ENCODE measurements around the gene HTATSF1. TPM values are rescaled to one million over a fixed set of nuclear protein-coding genes. Genes with fewer than 3 reads are reported as not detected.

HTATSF1 gene
- total and polyA plus RNA-seq, 2 donors (not counting 1 experiment from before 2014, with no cell fraction given) = 1.0 to 18.7 TPM

GRCh38 chrX:136480383-136480782 lies 17.0 kb upstream of the HTATSF1 start:
- DNase-seq (no peak), ATAC-seq (ENCODE audit: low read depth) (no peak)
- Mint-ChIP-seq H3K9me3 (ENCODE audit: insufficient read depth) (no peaks in the 10 kb centered on the region), H3K27me3 (peaks cover 13% of the 10 kb centered on the region), H3K4me3 (no peak overlapping the region), H3K27ac (no peak overlapping the region), H3K4me1 (no peaks in the 10 kb centered on the region)
- H3K4me2 ChIP-seq (replicated peaks; ENCODE audit: low read depth, low read length, poor library complexity, severe bottlenecking) = no peak overlapping the region
- 90% methylated on average over 2 of the region's 4 CpGs for WGBS (ENCODE audit: insufficient coverage)
- H4K20me1 ChIP-seq (ENCODE audit: control insufficient read depth, insufficient read depth, low read length, poor library complexity, severe bottlenecking) = no peaks in the 10 kb centered on the region
- TF ChIP-seq CTCF (IDR thresholded peaks at IDR 0.05) = no peak
- TF ChIP-seq EZH2 (IDR thresholded peaks at IDR 0.05; ENCODE audit: borderline replicate concordance, insufficient read depth, low read depth, low read length, poor library complexity, severe bottlenecking) = no peak
- H3K9me3 ChIP-seq (ENCODE audit: control extremely low read depth in 1 of 3, control insufficient read depth in 2 of 3, insufficient read depth in 1 of 3, low read length in 2 of 3) = no peaks in the 10 kb centered on the region
- CTCF ChIA-PET = no interaction called here
- POLR2A ChIA-PET = no interaction called here
- H3K27me3 ChIP-seq (replicated peaks in 1 of 4; ENCODE audit: control extremely low read depth in 1 of 4, control insufficient read depth in 3 of 4, insufficient read depth in 4 of 4, low read length in 3 of 4) = peaks cover 0 to 4% (median 0%) of the 10 kb centered on the region in 4 experiments
- intact Hi-C loops (cut with micrococcal nuclease) = no loop called here
- H3K36me3 ChIP-seq (replicated peaks in 1 of 2; ENCODE audit: control extremely low read depth in 1 of 2, control insufficient read depth in 1 of 2, extremely low read depth in 1 of 2, insufficient read depth in 2 of 2, low read length in 1 of 2) = no peaks in the 10 kb centered on the region
- no peaks in the 10 kb centered on the region for H3K79me2 ChIP-seq (ENCODE audit: control insufficient read depth, insufficient read depth, low read length)
- no peak overlapping the region for H2AFZ ChIP-seq (ENCODE audit: insufficient read depth, low read depth, low read length, poor library complexity, severe bottlenecking)
- no peak overlapping the region for H3K27ac ChIP-seq (ENCODE audit: low read length in 2 of 2)
- H3K4me3 ChIP-seq (ENCODE audit: control extremely low read depth in 1 of 5, extremely low read depth in 1 of 5, insufficient read depth in 1 of 5, low read depth in 2 of 5, low read length in 4 of 5) = no peak overlapping the region
- no peaks in the 10 kb centered on the region for H3K4me1 ChIP-seq (ENCODE audit: control insufficient read depth in 2 of 2, insufficient read depth in 2 of 2, low read length in 2 of 2)
- no peak overlapping the region for H3K9ac ChIP-seq (ENCODE audit: low read length)

GRCh38 chrX:136487647-136488046 lies 9.7 kb upstream of the HTATSF1 start, which contains the start of gene BRS3:
Gene BRS3 (plus strand): TSS chrX:136487947. CDS start chrX:136488115, 168 bp downstream.
- Mint-ChIP-seq H3K4me1 (peaks cover 3% of the 10 kb centered on the region), H3K27me3 (peaks cover 40% of the 10 kb centered on the region), H3K27ac (no peak within 1 kb of the TSS), H3K4me3 (no peak within 1 kb of the TSS), H3K9me3 (ENCODE audit: insufficient read depth) (no peaks in the 10 kb centered on the region)
- Histone ChIP-seq H3K9me3 (ENCODE audit: control extremely low read depth in 1 of 3, control insufficient read depth in 2 of 3, insufficient read depth in 1 of 3, low read length in 2 of 3) (no peaks in the 10 kb centered on the region), H3K4me3 (ENCODE audit: control extremely low read depth in 1 of 5, extremely low read depth in 1 of 5, insufficient read depth in 1 of 5, low read depth in 2 of 5, low read length in 4 of 5) (no peak within 1 kb of the TSS), H3K36me3 (replicated peaks in 1 of 2; ENCODE audit: control extremely low read depth in 1 of 2, control insufficient read depth in 1 of 2, extremely low read depth in 1 of 2, insufficient read depth in 2 of 2, low read length in 1 of 2) (no peaks in the 10 kb centered on the region), H3K79me2 (ENCODE audit: control insufficient read depth, insufficient read depth, low read length) (no peaks in the 10 kb centered on the region), H4K20me1 (ENCODE audit: control insufficient read depth, insufficient read depth, low read length, poor library complexity, severe bottlenecking) (no peaks in the 10 kb centered on the region), H3K4me1 (ENCODE audit: control insufficient read depth in 2 of 2, insufficient read depth in 2 of 2, low read length in 2 of 2) (no peaks in the 10 kb centered on the region), H3K4me2 (replicated peaks; ENCODE audit: low read depth, low read length, poor library complexity, severe bottlenecking) (no peak within 1 kb of the TSS), H3K9ac (ENCODE audit: low read length) (no peak within 1 kb of the TSS), H3K27me3 (replicated peaks in 1 of 4; ENCODE audit: control extremely low read depth in 1 of 4, control insufficient read depth in 3 of 4, insufficient read depth in 4 of 4, low read length in 3 of 4) (peaks cover 0 to 21% (median 3%) of the 10 kb centered on the region in 4 experiments), H2AFZ (ENCODE audit: insufficient read depth, low read depth, low read length, poor library complexity, severe bottlenecking) (no peak within 1 kb of the TSS), H3K27ac (ENCODE audit: low read length in 2 of 2) (no peak within 1 kb of the TSS)
- CTCF ChIA-PET = no interaction called here
- DNase-seq = no peak
- intact Hi-C loops (cut with micrococcal nuclease) = no loop called here
- TF ChIP-seq CTCF (IDR thresholded peaks at IDR 0.05) = no peak
- no peak for TF ChIP-seq EZH2 (IDR thresholded peaks at IDR 0.05; ENCODE audit: borderline replicate concordance, insufficient read depth, low read depth, low read length, poor library complexity, severe bottlenecking)
- POLR2A ChIA-PET = no interaction called here
- ATAC-seq (ENCODE audit: low read depth) = no peak
- no CpG with 5 or more reads among the region's 4 CpGs for WGBS (ENCODE audit: insufficient coverage)
